Ovary (tissue), 3 donors: ENCODE data around the gene ABCC1.

Experiments
- CTCF ChIP-seq, 3 donors: fragments of 450-650 bp in 2 of 3; fragments of 200-600 bp in 1 of 3; IDR thresholded peaks; one replicate each; pipeline versions ENCODE4 v1.5.1 to v1.8.0; 2016 to 2022; ENCODE audit warnings: antibody characterized with exemption in 3 of 3, mild to moderate bottlenecking in 1 of 3
- EP300 ChIP-seq: sonication (generic); formaldehyde crosslinking; IDR thresholded peaks from one replicate; pipeline ENCODE4 v1.6.1; 2017; ENCODE audit warnings: antibody characterized with exemption
- POLR2A ChIP-seq: fragments of 450-650 bp; IDR thresholded peaks from one replicate; pipeline ENCODE4 v1.6.1; 2017; ENCODE audit warnings: antibody characterized with exemption, mild to moderate bottlenecking, moderate library complexity
- donor health status: DM: no; HTN: no; CAD: no.

- TF ChIP-seq CTCF (IDR thresholded peaks at IDR 0.05), result no peak
- no peak for TF ChIP-seq POLR2A
- TF ChIP-seq EP300, result no peak
These were observed 88.6 kb downstream of the ABCC1 start for GRCh38 chr16:16037970-16038369.
